HG03558 (cell line): ENCODE measurements around the gene TACR1.
"Not testable (repeated sequence)": the region's sequence is repeated elsewhere in the genome, so short reads cannot be mapped to it uniquely, and the experiment has no call there.

ENCODE experiments used
- ATAC-seq: cut with Tn5 transposase; IDR thresholded peaks from one replicate; pipeline ENCODE4 v1.9.1; 2021; ENCODE audit warnings: moderate number of reproducible peaks; ENCODE audit not compliant: unreplicated experiment; ENCODE audit errors: extremely low read depth

Gene TACR1

DNA sequence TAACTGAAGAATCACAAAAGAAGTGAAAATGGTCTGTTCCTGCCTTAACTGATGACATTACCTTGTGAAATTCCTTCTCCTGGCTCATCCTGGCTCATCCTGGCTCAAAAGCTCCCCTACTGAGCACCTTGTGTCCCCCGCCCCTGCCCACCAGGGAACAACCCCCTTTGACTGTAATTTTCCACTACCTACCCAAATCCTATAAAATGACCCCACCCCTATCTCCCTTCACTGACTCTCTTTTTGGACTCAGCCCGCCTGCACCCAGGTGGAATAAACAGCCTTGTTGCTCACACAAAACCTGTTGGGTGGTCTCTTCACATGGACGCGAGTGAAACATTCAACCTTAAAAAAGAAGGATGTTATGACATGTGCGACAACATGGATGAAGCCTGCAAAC lies 142.2 kb downstream of the TACR1 start:
- not testable (repeated sequence) for ATAC-seq

DNA sequence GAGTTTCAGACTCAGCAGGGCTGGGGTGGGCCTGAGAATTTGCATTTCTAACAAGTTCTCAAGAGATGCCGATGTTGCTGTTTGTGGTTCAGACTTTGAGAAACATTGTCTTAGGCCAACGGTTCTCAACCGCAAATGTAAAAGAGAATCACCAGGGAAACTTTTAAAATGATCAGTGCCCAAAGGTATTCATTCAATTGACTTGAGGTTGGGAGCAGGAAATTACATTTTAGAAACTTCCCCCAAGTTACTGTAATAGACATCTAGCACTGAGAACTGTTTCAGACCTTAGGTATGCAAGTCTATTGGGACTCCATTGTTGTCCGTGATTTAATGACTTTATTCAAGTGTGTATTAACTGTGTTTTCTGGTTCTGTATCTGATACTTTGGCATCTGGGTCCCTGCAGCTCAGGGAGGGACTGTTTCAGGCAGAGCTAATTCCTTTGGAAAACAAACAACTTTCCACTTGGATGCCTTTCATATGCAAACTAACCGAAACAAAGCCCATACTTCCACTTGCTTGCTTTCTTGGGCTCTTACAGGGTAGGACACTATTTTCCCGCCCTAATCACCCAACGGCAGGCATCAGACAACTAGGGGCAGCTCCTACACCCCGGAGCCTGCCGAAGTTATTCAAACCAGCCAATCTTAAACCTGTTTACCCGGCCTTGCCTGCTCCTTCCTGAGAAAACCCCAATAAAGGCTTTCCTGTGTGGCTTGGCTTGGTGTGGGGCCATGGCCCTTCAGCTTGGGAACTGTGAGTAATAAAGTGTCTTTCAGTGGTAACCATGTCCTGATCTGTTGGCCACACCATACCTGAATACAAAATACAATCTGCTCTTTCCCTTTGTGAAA lies 143.3 kb downstream of the TACR1 start:
- ATAC-seq: peak; percentile 65

DNA sequence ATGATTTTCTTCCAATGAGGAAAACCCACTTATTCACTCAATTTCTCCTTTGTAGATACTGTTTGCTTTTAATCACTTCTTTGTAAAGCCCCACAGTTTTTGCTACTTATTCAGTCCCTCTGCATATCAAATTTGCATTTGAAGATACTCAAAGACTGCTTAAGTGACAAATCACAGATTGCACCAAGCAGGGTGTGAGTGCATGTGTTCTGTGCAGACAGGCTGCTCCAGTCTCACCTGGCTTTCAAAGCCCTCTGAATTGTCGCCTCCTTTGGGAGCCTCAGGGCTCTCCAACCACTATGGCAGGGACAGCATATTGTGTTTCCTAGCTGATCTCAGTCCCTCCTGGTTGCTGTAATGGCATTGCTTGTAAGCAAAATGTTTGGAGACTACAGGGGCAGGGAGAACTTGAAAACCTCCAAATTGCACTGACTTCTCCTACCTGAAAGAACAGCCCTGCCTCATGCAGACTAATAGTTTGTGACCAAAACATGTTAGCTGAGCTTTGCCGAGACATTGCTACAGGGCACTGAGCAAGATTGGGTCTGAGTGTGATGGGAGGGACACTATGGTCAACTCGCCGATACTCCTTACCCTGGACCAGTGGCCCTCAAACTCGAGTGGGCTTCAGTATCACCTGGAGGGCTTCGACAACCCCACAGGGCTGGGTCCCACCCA lies 144.0 kb downstream of the TACR1 start:
- ATAC-seq: no peak

DNA sequence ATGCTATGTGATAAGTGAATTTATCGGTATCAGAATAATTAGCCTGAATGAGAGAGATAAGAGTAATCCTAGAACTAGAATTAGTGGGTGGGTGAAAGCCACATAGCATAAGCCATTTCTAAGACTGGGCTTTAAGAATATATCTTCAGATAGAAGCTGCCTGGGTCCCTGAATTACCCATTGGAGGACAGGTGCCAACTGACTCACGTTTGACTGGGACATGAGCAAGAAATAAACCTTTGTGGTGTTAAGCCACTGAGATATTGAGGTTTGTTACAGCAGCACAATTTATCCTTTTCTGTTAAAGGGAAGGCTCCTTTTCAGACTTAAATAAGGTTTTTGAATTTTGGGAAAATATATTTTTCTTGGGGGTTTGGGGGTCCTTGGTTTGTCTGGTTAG lies 145.0 kb downstream of the TACR1 start:
- no peak for ATAC-seq

DNA sequence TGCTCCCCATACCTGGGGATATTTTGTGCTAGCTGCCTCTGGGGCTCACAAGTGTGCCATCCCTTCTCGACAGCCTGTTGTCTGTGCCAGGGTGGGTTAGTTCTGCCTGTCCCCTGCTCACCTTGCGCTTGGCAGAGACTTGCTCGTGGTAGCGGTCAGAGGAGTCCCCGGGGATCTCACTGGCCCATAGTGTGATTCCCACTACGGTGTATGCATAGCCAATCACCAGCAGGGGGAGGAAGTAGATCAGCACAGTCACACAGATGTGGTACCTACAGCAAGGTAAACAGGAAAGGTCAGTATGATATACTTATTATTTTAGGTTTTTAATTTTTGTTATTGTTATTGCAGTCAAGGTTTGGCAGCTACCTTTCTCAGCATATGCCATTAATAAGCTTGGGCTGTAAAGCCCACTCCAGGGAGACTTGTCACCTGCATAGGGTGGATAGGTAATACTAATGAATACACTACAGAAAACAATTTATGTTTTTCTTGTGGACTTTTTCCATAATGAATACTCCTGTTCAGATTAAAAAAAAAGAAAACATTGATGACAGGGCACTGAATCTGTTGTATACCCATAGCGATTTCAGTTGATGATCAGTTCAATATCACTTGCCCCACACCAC lies 145.7 kb downstream of the TACR1 start:
- peak; percentile 52 for ATAC-seq

DNA sequence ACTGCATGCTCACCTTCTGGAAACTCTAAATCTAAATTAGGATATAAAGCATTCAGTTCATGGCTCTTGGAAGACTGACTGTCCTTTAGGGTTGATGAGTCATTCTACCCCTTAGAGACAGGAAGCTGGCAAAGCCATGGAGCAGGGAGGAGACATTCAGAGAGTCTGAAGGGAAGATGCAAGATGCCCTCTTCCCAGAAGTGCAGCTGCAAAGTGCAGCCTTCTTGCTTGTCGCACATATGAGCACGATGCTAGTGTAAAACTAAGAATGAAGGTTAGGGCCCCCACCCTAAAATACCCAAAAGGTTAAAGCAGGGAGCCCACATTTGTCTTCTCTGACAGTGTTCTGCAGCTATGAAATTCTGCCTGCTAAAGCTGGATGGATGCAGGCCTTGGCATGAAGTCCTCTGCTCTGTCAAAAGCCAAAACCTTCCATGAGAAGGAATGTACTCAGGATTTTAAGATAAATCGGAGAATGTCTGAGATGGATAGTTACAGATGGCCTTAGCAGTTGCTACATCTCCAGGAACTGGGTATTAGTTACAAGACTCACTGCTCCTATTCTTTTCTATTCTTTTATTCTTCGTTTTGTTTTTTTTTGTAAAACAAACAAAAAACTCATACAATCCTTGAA lies 151.2 kb downstream of the TACR1 start:
- no peak for ATAC-seq

DNA sequence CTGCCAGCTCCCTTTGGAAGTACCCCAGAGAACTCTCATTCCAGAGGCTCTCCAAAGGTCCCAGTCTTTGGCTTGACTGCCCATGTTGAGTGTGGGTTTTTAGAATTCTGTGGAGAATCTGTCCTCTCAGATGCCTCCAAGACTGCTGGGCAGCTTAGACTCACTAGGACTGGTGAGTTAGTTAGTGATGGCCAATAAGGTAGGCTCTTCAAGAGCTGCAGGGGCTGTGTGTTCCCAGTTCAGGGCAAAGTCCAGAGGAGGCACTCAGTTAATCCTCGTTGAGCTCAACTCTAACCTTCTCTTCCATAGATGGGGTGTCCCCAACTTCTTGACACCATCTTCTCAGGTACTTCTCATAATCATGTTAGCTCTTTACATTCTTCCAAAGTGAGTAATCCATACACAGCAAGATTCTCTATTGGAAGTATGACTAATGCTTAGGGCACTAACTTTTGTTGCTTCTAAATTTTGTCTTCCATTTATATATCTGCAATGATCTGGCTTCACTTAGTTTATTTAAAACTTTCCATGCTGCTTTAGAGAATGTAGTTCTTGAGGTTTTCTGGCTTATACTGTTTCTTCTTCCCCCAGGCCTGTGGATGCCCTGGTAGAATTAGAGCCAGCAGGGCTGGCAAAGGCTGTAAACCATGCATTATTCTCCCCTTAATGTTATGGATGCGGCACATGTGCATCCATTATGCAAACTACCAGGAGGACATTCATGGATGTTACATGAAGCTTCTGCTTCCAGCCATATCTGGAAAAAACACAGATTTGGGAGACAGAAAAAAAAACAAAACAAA lies 151.9 kb downstream of the TACR1 start:
- no peak for ATAC-seq

DNA sequence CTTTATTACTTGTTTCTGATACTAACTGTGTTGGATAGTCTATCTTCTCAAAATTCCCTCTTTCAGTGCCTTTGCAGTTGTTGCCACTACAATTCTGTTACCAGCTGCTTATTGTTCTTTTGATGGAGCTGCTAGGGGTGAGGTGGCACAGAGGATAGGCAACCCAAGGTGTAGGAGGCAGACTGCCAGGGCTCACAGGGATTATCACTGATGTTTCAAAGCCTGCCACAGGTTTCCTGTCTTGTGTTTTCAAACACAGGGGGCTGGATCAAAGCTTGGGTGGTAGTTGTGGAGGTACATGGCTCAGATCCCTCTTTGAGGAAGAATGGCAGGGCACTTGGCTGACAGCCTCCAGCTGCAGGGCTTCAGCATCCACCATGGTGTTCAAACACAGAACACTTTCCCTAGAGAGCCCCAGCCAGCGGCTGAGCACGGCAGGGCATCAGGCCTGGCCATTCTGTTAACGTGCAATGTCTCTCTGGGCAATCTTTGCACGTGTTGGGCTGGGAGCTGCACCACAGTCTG lies 153.7 kb downstream of the TACR1 start:
- no peak for ATAC-seq

DNA sequence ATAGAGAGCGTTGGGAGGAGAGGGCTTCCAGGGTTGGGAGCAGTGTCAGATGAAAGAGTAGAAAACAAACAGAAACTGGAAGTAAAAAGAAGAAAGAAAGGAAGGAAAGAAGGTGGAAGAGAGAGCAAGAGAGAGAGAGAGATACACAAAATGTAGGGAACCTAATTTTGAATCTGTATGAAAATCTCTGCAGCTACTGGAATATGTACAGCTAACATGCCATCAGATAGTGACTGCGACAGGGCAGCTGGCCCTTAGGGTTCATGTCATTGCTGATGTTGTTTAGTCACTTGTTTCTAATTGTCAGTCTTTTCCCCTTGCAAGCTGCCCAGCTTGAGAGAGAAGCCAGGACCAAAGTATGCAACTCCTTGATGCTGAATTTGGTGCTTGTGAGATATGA lies 155.0 kb downstream of the TACR1 start:
- ATAC-seq: no peak

DNA sequence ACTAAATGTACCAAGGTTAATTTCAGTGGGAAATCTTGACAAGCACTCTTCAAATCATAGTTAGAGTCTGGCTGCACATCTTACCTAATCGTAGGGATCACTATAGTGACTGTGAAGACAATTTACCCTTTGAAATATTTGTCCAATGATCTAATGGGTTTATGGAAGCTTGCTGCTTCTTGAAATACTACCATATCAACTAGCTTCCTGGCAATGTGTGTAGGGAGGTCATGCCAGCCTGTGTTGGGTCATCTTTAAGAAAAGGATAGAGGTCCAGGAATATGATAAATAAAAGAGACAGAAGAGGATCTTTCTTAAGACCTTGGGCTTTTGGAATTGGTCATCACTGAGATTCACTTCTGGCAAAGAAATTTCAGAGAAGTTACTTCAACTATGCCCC lies 156.5 kb downstream of the TACR1 start:
- ATAC-seq: no peak

DNA sequence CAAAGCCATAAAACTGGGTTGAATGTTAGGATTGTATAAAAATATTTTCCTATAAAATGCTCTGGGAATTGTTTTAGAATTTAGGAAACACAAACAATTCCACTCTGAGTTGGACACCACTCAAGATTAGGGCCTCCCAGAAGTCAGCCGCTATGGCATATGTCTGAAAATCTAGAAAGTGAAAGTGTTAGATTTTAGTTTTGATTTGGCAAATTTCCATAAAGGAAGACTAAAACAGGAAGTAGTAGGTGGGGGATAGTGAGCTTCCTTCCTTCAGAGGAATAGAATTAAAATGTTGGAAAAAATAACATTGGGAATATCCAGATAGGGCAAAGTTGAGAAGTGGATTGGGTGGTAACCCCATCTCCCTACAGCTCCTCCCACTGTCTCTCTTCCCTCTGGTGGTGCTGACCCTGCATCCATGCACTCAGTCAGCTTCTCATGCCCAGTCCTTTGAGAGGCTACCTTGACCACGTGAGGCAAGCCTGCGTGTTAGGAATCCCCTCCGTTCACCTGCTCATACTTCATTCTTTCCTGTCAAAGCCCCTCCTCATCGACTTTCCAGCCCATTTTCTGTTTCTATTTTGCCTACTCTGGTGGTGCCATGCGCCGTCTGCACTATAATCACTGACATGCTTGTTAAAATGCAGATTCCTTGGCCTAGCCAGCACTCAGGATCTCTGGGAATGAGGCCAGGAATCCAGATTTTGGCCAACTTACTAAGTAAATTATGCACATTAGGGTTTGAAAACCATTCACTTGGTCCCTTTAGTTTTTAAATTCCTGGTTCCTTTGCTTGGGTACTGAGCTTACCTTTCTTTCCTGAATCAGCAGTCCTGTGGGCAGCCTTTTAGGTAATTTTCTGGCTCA lies 157.4 kb downstream of the TACR1 start:
- no peak for ATAC-seq

DNA sequence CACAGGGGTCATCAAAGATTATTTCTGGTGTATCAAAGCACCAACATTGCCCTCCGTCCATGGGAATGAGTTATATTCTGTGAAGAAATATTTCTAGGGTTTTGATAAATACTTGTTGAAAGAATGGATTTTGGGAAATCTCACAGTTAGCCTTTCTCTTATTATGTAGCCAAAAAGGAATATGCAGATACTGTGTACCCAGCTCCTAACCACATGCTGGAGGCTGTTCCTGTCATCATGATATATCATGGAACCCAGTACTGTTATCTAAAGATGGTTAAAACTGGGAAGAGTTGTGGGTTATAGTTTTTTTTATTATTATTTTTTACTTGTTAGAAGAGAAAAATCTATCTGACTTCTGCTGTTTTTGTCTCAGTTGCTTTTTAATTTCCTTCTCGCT lies 158.1 kb downstream of the TACR1 start:
- no peak for ATAC-seq

DNA sequence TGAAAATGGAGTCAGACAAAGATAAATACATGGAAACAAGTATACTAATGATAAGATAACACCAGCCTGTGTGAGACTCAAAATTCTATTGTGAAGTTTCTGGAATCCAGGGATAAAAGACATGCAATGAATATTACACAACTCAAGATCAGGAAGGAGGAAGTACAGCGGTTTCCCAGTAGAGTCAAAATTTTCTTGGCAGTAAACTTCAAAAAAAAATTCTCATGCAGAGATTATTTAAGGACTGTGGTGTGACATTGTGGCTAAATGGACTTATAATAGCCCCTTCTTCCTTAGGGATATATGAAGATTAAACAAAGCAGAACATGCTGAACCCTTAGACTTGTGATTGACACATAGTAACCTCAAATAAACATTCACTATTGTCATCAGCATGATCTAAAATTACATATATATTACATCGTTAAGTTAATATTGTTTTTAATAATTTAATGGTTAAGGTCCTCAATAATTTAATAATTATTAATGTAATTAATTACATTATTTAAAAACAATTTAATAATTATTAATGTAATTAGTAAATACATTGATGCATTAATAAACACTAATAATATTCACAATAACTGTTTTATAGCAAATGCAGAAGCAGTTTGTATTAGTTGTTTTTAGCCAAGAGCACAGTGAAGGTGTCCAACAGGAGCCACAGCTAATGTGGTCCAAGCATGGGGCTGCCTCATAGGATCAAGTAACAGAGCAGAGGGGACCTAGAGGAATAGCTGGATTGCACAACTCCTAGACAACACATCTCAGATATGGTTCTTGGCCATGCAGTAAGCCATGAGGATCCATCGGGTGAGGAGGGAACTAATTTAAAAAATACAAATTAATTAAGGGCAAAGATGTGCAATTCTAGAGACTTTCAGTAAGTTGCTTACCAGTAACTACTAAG lies 163.6 kb downstream of the TACR1 start:
- ATAC-seq: no peak

DNA sequence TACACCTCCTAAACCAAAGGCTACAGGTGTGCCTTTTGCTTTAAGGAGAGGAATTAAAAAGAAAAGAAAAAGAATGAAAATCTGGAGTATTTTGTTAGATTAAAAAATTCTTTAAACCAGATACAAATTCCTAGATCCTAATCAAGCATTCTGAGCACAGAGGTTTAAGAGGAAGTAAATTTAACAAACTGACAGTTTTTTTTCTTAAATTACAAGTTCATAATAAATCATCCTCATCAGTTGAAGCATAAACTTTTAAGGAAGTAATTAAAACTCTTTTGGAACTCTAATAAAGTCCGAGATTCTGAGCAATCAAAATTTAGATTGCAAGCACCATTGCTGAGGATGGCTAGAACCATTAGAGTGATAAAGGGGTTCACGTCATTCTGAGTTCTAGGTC lies 165.8 kb downstream of the TACR1 start:
- ATAC-seq: no peak

DNA sequence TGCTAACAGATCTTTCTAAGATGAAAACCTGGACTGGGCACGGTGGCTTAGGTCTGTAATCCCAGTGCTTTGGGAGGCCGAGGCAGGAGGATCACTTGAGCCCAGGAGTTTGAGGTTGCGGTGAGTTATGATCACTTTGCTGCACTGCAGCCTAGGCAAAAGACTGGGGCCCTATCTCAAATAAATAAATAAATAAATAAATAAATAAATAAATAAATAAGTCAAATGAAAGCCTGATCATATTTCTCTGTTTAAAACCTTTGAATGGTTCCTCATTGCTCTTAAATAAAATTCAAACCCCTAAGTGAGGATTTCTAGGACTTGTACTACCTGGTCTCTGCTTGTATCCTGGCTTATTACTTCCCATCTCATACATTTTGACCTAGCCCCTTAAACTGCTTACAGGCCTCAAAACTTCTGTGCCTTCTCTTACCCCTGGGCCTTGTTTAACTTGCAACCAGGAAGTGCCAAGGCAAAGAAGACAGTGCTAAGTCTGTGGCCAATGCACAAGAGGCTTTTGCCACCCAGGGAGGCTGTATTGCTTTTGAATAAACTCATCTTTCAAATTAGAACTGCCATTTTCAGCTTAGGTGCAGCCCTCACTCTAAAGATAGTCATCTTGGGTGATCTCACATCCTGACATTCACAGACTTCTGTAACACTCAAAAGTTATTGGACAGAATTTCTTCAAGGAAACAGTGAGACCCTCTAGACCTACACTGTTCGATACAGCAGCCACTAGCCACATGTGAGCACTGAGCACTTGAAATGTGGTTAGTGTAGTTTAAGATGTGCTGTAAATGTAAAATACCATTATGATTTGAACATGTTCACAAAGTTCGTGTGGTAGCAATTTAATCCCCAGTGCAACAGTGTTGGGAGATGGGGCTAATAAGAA lies 167.2 kb downstream of the TACR1 start:
- no peak for ATAC-seq

DNA sequence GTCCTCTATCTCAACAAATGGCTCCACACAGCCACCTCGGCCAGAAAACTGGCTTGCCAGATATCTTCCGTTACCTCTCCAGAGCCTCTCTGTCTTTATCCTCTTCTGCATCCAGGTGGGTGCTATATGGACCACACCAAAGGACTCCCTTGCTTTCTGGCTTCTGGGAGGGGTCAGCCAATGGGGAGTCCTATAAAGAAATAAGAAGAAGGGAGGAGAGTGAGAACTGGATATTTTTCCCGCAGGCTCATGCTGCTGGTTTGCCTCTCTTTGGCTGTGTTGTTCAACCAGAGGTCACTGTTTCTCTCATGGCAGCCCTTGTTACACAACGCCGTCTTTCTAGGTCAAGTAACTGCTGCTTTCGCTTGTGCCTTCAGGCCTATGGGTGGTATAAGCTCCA lies 168.1 kb downstream of the TACR1 start:
- no peak for ATAC-seq
